ENCODE measurements around the gene TSHZ2. TPM values are rescaled to one million over a fixed set of nuclear protein-coding genes. Genes with fewer than 3 reads are reported as not detected.
A peak's percentile ranks its signal among the peaks of the same experiment; 100 is the strongest.

The TSHZ2 gene
- total and polyA plus RNA-seq, 3 donors from 2014 or later: 13.0 to 41.9 (median 40.4) TPM

DNA sequence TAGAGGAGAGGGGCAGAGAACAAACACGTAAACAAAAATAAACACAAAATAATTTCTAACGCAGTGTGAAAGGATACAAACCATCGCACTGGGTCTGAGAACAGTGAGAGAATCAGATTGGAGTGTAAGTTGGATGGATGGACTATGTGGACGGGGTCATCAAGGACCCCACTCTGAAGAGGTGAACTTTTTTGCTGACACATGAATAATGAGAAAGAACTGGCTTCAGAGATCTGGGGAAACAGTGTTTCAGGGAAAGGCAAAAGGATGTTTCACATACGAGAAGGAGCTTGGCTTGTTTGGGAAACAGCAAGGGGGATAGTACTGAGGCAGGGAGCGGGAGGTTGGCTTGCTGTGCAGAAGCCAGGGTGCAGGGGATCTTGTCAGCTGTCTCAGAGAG is 326.1 kb downstream of the TSHZ2 start:
- H3K4me3 ChIP-seq: no peak overlapping the region
- 81 to 88% methylated on average over 6 of the region's 6 CpGs for WGBS, 2 donors
- TF ChIP-seq CTCF (IDR thresholded peaks at IDR 0.05): no peak
- no peak for TF ChIP-seq POLR2A (IDR thresholded peaks at IDR 0.05)
- no peaks in the 10 kb centered on the region for H3K27me3 ChIP-seq
- no peak overlapping the region for H3K27ac ChIP-seq
- no peaks in the 10 kb centered on the region for H3K9me3 ChIP-seq
- H3K36me3 ChIP-seq (ENCODE audit: low read depth, missing control alignments): no peaks in the 10 kb centered on the region
- no peak for DNase-seq
- peaks cover 35% of the 10 kb centered on the region for H3K4me1 ChIP-seq
- intact Hi-C loops (cut with DNase I; ENCODE audit: low total_unique reads): no loop called here

DNA sequence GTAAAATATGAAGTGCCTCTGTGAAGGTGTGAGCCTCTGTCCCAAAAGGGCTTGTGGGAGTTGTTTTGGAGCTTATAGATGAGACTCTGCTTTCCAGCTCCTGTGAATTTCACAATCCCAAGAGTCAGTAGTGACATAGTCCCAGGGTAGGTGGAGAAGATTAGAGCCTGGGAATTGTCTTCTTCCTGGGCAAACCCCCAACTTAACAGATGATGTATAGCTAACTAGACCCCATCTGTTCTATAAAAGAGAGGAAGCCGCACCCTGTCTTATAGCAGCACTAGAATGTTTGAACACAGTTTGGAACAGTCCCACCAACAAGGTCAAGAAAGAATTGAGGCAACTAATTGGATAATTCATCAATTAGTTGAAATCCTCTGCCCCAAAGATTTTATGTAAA is 326.8 kb downstream of the TSHZ2 start:
- intact Hi-C loops (cut with DNase I; ENCODE audit: low total_unique reads): no loop called here
- peak overlapping the region in 1 of 2 donors; percentile 20 for H3K27ac ChIP-seq
- no peak for TF ChIP-seq POLR2A (IDR thresholded peaks at IDR 0.05)
- no peak for TF ChIP-seq CTCF (IDR thresholded peaks at IDR 0.05)
- 96 to 100% methylated on average over 1 of the region's 1 CpG for WGBS, 2 donors
- H3K27me3 ChIP-seq: no peaks in the 10 kb centered on the region
- DNase-seq: no peak
- no peaks in the 10 kb centered on the region for H3K36me3 ChIP-seq (ENCODE audit: low read depth, missing control alignments)
- peaks cover 35% of the 10 kb centered on the region for H3K4me1 ChIP-seq
- no peak overlapping the region for H3K4me3 ChIP-seq
- no peaks in the 10 kb centered on the region for H3K9me3 ChIP-seq

DNA sequence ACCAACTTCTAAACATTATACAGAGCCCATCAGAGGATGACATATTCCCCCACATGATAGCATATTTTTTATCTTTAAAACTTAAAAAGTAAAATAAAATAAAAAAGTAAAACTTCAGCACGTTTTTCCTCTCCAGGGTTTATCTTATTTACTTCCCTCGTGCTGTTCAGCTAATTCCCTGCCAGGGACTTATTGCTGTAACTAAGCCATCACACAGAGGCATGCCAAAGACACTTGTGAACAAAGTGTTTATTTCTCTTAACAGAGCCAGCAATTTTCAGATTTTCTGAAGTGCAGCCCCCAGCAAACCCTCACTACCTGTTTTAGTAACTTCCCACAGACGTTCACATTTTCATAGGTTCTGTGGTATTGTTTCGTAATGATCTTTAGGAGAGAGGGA is 327.7 kb downstream of the TSHZ2 start:
- WGBS, 2 donors: 34 to 40% methylated on average over 4 of the region's 4 CpGs
- H3K4me1 ChIP-seq: peaks cover 35% of the 10 kb centered on the region
- DNase-seq: peak; percentile 58
- H3K36me3 ChIP-seq (ENCODE audit: low read depth, missing control alignments): no peaks in the 10 kb centered on the region
- no peak overlapping the region for H3K4me3 ChIP-seq
- TF ChIP-seq CTCF (IDR thresholded peaks at IDR 0.05) (no peak), POLR2A (IDR thresholded peaks at IDR 0.05) (no peak)
- H3K27ac ChIP-seq: peak overlapping the region in 1 of 2 donors; percentile 59
- H3K9me3 ChIP-seq: no peaks in the 10 kb centered on the region
- intact Hi-C loops (cut with DNase I; ENCODE audit: low total_unique reads): no loop called here
- H3K27me3 ChIP-seq: no peaks in the 10 kb centered on the region

GRCh38 chr20:53301869-53302268 is 329.7 kb downstream of the TSHZ2 start:
- Histone ChIP-seq H3K4me1 (peaks cover 25% of the 10 kb centered on the region), H3K9me3 (no peaks in the 10 kb centered on the region), H3K27me3 (no peaks in the 10 kb centered on the region), H3K4me3 (no peak overlapping the region), H3K27ac (no peak overlapping the region), H3K36me3 (ENCODE audit: low read depth, missing control alignments) (no peaks in the 10 kb centered on the region)
- WGBS, 2 donors: 74 to 81% methylated on average over 13 of the region's 13 CpGs
- DNase-seq: no peak
- intact Hi-C loops (cut with DNase I; ENCODE audit: low total_unique reads): no loop called here
- TF ChIP-seq POLR2A (IDR thresholded peaks at IDR 0.05) (no peak), CTCF (IDR thresholded peaks at IDR 0.05) (no peak)

DNA sequence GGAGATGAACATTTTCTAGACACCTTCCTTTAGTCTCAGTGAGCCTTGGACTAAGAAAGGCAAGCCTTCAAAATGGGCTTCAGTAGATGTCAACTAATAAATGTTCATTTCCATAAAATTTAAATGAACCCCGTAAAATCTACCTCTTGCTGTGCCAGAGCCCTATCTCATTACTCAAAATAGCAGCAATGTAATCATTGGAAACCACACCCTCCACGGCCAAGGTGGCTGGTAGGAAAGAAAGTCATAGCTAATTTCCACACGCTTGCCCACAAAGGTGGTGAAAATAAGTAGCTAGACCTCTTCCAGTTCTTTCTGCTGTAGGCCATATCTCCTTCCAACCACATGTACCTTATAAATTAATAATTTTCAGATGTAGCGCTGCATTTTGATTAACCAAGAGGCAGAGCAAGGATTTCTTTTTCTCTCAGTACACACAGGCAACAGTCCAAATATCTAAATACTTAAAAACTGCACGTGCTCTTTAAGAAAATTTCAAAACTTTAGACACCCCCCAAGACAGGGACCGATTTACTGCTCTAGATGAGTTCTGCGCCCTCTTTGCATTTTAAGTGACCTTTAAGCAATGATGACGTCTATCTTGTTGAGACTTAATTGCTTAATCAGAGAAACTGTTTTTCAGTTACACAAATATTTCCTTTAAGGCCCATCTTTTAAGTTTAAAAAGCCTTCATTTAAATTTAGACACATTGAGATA is 330.7 kb downstream of the TSHZ2 start:
- WGBS, 2 donors: 68 to 69% methylated on average over 8 of the region's 8 CpGs
- no peaks in the 10 kb centered on the region for H3K36me3 ChIP-seq (ENCODE audit: low read depth, missing control alignments)
- no peaks in the 10 kb centered on the region for H3K27me3 ChIP-seq
- H3K9me3 ChIP-seq: no peaks in the 10 kb centered on the region
- H3K4me3 ChIP-seq: no peak overlapping the region
- no peak overlapping the region for H3K27ac ChIP-seq
- H3K4me1 ChIP-seq: peaks cover 25% of the 10 kb centered on the region
- no peak for DNase-seq
- TF ChIP-seq POLR2A (IDR thresholded peaks at IDR 0.05) (no peak), CTCF (IDR thresholded peaks at IDR 0.05) (no peak)
- intact Hi-C loops (cut with DNase I; ENCODE audit: low total_unique reads): no loop called here

All from testis (tissue), 3 donors.